ENCODE measurements around the gene SLFN5.

GRCh38 chr17:35299135-35299534, 56.3 kb downstream of the SLFN5 start:
- TF ChIP-seq CTCF (IDR thresholded peaks at IDR 0.05) (no peak), POLR2A (IDR thresholded peaks at IDR 0.05) (no peak)

Data from esophagus squamous epithelium (tissue), 4 donors.